Epithelial cell of esophagus (primary cell): Measurements from ENCODE around the gene SENP7.

ENCODE experiments used
- DNase-seq: peaks from one replicate; pipeline ENCODE4 v3.0.0; 2010; ENCODE audit warnings: low read depth
- H3K4me3 ChIP-seq: 2 replicates; pipeline ENCODE4 v1.5.1; 2011; ENCODE audit warnings: mild to moderate bottlenecking, low read length, control low read depth
- TF ChIP-seq, protein P1 (sequence below): IDR thresholded peaks from 2 replicates; pipeline ENCODE4 v1.5.1; 2011; ENCODE audit warnings: low read depth, mild to moderate bottlenecking, low read length, control low read depth, inconsistent platforms; ENCODE audit not compliant: insufficient read depth; ENCODE audit errors: missing control alignments

SENP7 gene

DNA sequence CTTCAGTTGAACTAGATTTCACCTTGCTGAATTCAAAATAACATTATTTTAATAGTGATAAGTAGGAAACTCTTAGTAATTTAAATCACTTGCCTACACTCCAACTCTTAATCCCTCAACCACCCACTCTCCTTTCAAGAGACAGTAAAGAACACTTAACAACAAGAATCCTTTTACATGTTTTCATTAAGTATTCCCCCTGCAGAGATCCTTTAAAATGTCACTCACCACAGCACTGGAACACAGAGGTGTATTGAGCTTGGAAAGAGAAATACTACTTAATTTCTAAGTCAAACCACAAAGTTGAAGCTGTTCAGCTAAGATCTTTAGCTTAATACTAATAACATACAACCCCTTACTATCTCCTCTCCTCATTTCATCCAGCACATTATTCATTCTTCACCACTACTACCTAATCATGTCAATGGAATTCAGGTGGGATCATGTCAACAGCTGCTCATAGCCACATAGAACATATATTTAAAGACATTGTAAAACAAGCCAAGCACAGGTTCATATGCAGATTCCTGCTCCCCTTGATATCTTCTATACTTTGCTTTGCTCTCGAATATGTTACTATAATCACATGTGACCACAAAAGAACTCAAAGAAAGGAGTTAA is 233.1 kb downstream of the SENP7 start:
- DNase-seq = peak; percentile 49
- H3K4me3 ChIP-seq = no peak overlapping the region
- TF ChIP-seq, protein P1, sequence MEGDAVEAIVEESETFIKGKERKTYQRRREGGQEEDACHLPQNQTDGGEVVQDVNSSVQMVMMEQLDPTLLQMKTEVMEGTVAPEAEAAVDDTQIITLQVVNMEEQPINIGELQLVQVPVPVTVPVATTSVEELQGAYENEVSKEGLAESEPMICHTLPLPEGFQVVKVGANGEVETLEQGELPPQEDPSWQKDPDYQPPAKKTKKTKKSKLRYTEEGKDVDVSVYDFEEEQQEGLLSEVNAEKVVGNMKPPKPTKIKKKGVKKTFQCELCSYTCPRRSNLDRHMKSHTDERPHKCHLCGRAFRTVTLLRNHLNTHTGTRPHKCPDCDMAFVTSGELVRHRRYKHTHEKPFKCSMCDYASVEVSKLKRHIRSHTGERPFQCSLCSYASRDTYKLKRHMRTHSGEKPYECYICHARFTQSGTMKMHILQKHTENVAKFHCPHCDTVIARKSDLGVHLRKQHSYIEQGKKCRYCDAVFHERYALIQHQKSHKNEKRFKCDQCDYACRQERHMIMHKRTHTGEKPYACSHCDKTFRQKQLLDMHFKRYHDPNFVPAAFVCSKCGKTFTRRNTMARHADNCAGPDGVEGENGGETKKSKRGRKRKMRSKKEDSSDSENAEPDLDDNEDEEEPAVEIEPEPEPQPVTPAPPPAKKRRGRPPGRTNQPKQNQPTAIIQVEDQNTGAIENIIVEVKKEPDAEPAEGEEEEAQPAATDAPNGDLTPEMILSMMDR = no peak

DNA sequence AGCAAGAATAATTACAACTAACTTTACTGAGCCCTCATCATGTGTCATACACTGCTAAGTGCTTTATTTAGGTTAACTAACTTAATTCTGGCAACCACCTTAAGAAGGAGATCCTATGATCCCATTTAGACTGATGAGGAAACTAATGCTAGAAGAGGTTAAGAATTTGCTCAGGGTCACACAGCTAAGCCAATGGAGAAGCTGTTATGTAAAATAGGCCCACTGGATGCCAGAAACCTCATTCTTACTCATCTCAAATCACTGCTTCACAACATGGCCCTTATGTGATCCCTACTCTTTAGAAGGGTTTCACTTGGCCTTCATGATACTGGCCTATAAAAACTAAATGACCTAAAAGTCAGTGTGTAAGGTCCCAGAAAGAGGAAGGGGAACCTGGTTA is 233.8 kb downstream of the SENP7 start:
- TF ChIP-seq, protein P1 = no peak
- DNase-seq = peak; percentile 52
- no peak overlapping the region for H3K4me3 ChIP-seq

DNA sequence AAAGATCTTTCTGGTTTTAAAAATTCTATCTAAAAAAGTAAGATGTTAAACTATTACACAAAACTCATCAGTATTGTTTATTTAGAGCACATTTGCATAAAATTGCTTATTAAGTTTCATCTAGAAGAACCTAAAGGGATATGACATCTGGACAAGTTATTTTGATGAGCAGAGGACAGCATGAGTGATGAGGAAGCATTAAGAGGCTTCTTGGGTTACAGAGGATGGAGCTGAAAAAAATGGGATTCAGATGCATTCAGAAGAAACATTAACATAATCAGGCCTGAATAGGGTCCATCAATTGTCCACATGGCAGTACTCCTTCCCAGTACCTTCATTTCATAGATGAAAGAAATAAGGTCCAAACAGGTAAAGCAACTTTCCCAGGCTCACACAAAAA is 234.3 kb downstream of the SENP7 start:
- no peak overlapping the region for H3K4me3 ChIP-seq
- no peak for DNase-seq
- TF ChIP-seq, protein P1 = no peak
